Osteoblast (primary cell): ENCODE data around the gene RABGAP1L. TPM values are rescaled to one million over a fixed set of nuclear protein-coding genes. Genes with fewer than 3 reads are reported as not detected.
"Not testable (repeated sequence)": the region's sequence is repeated elsewhere in the genome, so short reads cannot be mapped to it uniquely, and the experiment has no call there.

ENCODE experiments used
- DNase-seq: peaks from one replicate; pipeline ENCODE4 v3.0.0; 2011; ENCODE audit warnings: low spot score, mixed read lengths; ENCODE audit not compliant: insufficient read length; ENCODE audit errors: missing footprints
- H2AFZ ChIP-seq: 2 replicates; pipeline ENCODE4 v1.6.0; 2011; ENCODE audit warnings: mild to moderate bottlenecking, low read length
- H3K27ac ChIP-seq: 2 replicates; pipeline ENCODE4 v1.5.1; 2011; ENCODE audit warnings: mild to moderate bottlenecking, low read depth, low read length, moderate library complexity
- H3K27me3 ChIP-seq: 2 replicates; pipeline ENCODE4 v1.6.0; 2012; ENCODE audit warnings: mild to moderate bottlenecking, control low read depth, inconsistent platforms, low read length, moderate library complexity; ENCODE audit not compliant: insufficient read depth
- H3K36me3 ChIP-seq: 2 replicates; pipeline ENCODE4 v1.5.1; 2011; ENCODE audit warnings: mild to moderate bottlenecking, low read length, control low read depth, moderate library complexity; ENCODE audit not compliant: insufficient read depth
- H3K4me1 ChIP-seq: 2 replicates; pipeline ENCODE4 v1.5.1; 2011; ENCODE audit warnings: mild to moderate bottlenecking, low read length, control low read depth, moderate library complexity; ENCODE audit not compliant: insufficient read depth
- H3K4me2 ChIP-seq: 2 replicates; pipeline ENCODE4 v1.6.0; 2011; ENCODE audit warnings: mild to moderate bottlenecking, low read length; ENCODE audit not compliant: insufficient read depth
- H3K4me3 ChIP-seq: fragments of 200-600 bp; sonication (generic); 3 replicates; pipeline ENCODE4 v1.5.1; 2012; ENCODE audit warnings: mild to moderate bottlenecking, low read length, inconsistent platforms; ENCODE audit not compliant: insufficient read depth
- H3K79me2 ChIP-seq: 2 replicates; pipeline ENCODE4 v1.6.0; 2012; ENCODE audit warnings: mild to moderate bottlenecking, low read length, control low read depth, inconsistent platforms; ENCODE audit not compliant: insufficient read depth
- H3K9me3 ChIP-seq: 2 replicates; pipeline ENCODE4 v1.5.1; 2011; ENCODE audit warnings: low read depth, low read length, control low read depth
- H4K20me1 ChIP-seq: 2 replicates; pipeline ENCODE4 v1.6.0; 2012; ENCODE audit warnings: mild to moderate bottlenecking, low read length, control low read depth; ENCODE audit not compliant: insufficient read depth
- total RNA-seq: library from RNA; depleted of rRNA; stranded (reverse); fragments of >200 nt; gene quantifications from 2 replicates; pipeline ENCODE4 v1.2.3, GENCODE V29; 2012
- TF ChIP-seq, protein P1 (sequence below): IDR thresholded peaks from 2 replicates; pipeline ENCODE4 v1.5.1; 2011; ENCODE audit warnings: mild to moderate bottlenecking, low read depth, low read length, moderate library complexity; ENCODE audit errors: extremely low read depth

RABGAP1L gene
- total RNA-seq, 1 donor = 30.0 TPM

DNA sequence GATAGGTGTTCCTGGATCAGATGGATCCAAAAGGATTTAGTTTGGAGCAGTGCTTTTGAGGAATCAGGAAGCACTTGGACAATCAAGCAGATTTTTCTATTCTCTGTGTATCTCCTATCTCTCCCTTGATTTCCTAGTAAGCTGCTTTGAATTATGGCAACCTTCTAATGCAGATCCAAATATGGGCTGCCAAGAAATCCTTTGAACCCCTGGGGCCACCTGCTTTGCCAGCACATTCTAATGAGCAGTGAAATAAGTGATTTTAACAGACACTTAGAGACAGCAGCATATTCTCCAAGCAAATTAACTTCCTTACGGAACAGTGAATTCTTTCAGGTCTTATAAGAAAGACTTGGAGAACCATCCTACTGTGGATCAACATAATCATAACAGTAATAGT lies 483.9 kb downstream of the RABGAP1L start:
- Histone ChIP-seq H3K4me2 (no peak overlapping the region), H3K27ac (no peak overlapping the region), H4K20me1 (no peaks in the 10 kb centered on the region), H3K4me3 (no peak overlapping the region), H3K27me3 (no peaks in the 10 kb centered on the region), H3K9me3 (no peaks in the 10 kb centered on the region), H3K4me1 (no peaks in the 10 kb centered on the region), H3K36me3 (no peaks in the 10 kb centered on the region), H3K79me2 (no peaks in the 10 kb centered on the region), H2AFZ (no peak overlapping the region)
- no peak for DNase-seq
- TF ChIP-seq, protein P1, sequence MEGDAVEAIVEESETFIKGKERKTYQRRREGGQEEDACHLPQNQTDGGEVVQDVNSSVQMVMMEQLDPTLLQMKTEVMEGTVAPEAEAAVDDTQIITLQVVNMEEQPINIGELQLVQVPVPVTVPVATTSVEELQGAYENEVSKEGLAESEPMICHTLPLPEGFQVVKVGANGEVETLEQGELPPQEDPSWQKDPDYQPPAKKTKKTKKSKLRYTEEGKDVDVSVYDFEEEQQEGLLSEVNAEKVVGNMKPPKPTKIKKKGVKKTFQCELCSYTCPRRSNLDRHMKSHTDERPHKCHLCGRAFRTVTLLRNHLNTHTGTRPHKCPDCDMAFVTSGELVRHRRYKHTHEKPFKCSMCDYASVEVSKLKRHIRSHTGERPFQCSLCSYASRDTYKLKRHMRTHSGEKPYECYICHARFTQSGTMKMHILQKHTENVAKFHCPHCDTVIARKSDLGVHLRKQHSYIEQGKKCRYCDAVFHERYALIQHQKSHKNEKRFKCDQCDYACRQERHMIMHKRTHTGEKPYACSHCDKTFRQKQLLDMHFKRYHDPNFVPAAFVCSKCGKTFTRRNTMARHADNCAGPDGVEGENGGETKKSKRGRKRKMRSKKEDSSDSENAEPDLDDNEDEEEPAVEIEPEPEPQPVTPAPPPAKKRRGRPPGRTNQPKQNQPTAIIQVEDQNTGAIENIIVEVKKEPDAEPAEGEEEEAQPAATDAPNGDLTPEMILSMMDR = no peak

DNA sequence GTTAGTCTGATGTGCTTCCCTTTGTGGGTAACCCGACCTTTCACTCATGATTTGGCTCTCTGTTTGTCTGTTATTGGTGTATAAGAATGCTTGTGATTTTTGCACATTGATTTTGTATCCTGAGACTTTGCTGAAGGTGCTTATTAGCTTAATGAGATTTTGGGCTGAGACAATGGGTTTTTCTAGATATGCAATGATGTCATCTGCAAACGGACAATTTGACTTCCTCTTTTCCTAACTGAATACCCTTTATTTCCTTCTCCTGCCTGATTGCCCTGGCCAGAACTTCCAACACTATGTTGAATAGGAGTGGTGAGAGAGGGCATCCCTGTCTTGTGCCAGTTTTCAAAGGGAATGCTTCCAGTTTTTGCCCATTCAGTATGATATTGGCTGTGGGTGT lies 490.3 kb downstream of the RABGAP1L start:
- not testable (repeated sequence) for DNase-seq

GRCh38 chr1:174652569-174653280 lies 493.4 kb downstream of the RABGAP1L start:
- TF ChIP-seq, protein P1 = no peak
- H3K4me1 ChIP-seq = no peaks in the 10 kb centered on the region
- H3K36me3 ChIP-seq = no peaks in the 10 kb centered on the region
- no peak overlapping the region for H3K27ac ChIP-seq
- no peaks in the 10 kb centered on the region for H3K27me3 ChIP-seq
- H2AFZ ChIP-seq = no peak overlapping the region
- H3K9me3 ChIP-seq = no peaks in the 10 kb centered on the region
- no peak overlapping the region for H3K4me3 ChIP-seq
- H4K20me1 ChIP-seq = no peaks in the 10 kb centered on the region
- no peak for DNase-seq
- no peak overlapping the region for H3K4me2 ChIP-seq
- no peaks in the 10 kb centered on the region for H3K79me2 ChIP-seq

More for the DNA sequence above, 490.3 kb downstream of the RABGAP1L start:
- H3K4me1 ChIP-seq, H3K79me2 ChIP-seq, H3K36me3 ChIP-seq, H2AFZ ChIP-seq, H3K27ac ChIP-seq, H3K4me2 ChIP-seq, H4K20me1 ChIP-seq, H3K4me3 ChIP-seq, H3K9me3 ChIP-seq, H3K27me3 ChIP-seq: not testable (repeated sequence)

DNA sequence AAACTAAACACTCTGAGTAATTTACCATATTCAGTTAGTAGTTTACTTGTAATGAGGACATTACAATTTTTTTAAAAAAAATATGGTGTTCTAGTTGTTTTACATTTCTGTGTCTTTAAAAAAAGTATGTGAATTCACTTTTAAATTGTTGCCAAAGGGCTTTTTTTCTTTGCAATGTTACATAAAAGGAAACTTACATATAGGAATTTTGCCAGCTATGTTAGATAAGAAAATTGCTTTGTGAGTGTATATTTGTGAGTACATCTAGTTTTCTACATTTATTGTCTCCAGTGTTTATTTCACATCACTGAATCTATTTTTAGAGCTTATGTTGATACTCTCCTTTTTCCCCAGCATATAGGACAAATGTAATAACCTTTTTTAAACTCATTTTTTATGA lies 495.2 kb downstream of the RABGAP1L start:
- TF ChIP-seq, protein P1 = no peak
- Histone ChIP-seq H4K20me1 (no peaks in the 10 kb centered on the region), H3K4me1 (no peaks in the 10 kb centered on the region), H3K27ac (no peak overlapping the region), H3K36me3 (no peaks in the 10 kb centered on the region), H3K9me3 (no peaks in the 10 kb centered on the region), H3K4me2 (no peak overlapping the region), H2AFZ (no peak overlapping the region), H3K79me2 (no peaks in the 10 kb centered on the region), H3K4me3 (no peak overlapping the region), H3K27me3 (no peaks in the 10 kb centered on the region)
- DNase-seq = no peak
